Psoas muscle (tissue), 8 donors: Measurements from ENCODE around the gene GYG2. TPM values are rescaled to one million over a fixed set of nuclear protein-coding genes. Genes with fewer than 3 reads are reported as not detected.
"Not testable (repeated sequence)": the region's sequence is repeated elsewhere in the genome, so short reads cannot be mapped to it uniquely, and the experiment has no call there.

Experiments used
- ATAC-seq, 4 donors: fragments of 200-7000 bp; cut with Tn5 transposase; one replicate each; pipeline ENCODE4 v1.9.1; 2020; ENCODE audit warnings: moderate library complexity in 3 of 4, mild to moderate bottlenecking in 2 of 4
- DNase-seq, 2 donors: peaks; one replicate each; pipeline ENCODE4 v3.0.0-alpha.2; 2020
- H3K27ac ChIP-seq: fragments of 200-600 bp; one replicate; pipeline ENCODE4 v1.8.0; 2022
- H3K27me3 ChIP-seq, 3 donors: fragments of 200-600 bp in 1 of 3; one replicate each; pipeline versions ENCODE4 v1.6.1 to v1.8.0; 2013 to 2022; ENCODE audit warnings: low read length in 2 of 3, mild to moderate bottlenecking in 2 of 3, moderate library complexity in 1 of 3; ENCODE audit not compliant: insufficient read depth in 3 of 3
- H3K36me3 ChIP-seq, 2 donors: fragments of 200-600 bp in 1 of 2; one replicate each; pipeline versions ENCODE4 v1.6.1 to v1.8.0; 2013 to 2022; ENCODE audit warnings: low read depth in 1 of 2, mild to moderate bottlenecking in 1 of 2, moderate library complexity in 1 of 2; ENCODE audit not compliant: insufficient read depth in 1 of 2
- H3K4me1 ChIP-seq: fragments of 200-600 bp; one replicate; pipeline ENCODE4 v1.8.0; 2022
- H3K4me3 ChIP-seq: fragments of 200-600 bp; one replicate; pipeline ENCODE4 v1.8.0; 2022; ENCODE audit warnings: mild to moderate bottlenecking
- H3K9me3 ChIP-seq: fragments of 200-600 bp; one replicate; pipeline ENCODE4 v1.8.0; 2022
- CTCF ChIP-seq: fragments of 200-600 bp; IDR thresholded peaks from one replicate; pipeline ENCODE4 v1.8.0; 2022; ENCODE audit warnings: antibody characterized with exemption
- WGBS, 3 donors: extraction: QIAGEN DNeasy Blood & Tissue Kit; methylation state at CpG; one replicate each; pipeline versions ENCODE4 v1.1.6 to v1.1.7; 2013; 5-methylcytosine and 5-hydroxymethylcytosine counted together
- intact Hi-C, 2 donors: fragments of 100-400 bp; cut with DNase I; formaldehyde crosslinking; loops; one replicate each; pipeline versions ENCODE4 v1.11.0 to v1.14.2; 2022
- long read RNA-seq, 2 donors: library from polyadenylated mRNA; unstranded; transcript quantifications; one replicate each; pipeline ENCODE4 v2.0.0, GENCODE V29; 2021
- polyA plus RNA-seq, 3 donors: library from polyadenylated mRNA; stranded (reverse); fragments of 200-250 nt; gene quantifications; one replicate each; pipeline ENCODE4 v1.2.3, GENCODE V29; 2013
- total RNA-seq, 4 donors: library from RNA; stranded (reverse); fragmentation: NEBNext Ultra II Directional in 2 of 4; extraction: Animal tissue kit (Norgen Biotek cat#: 25700) in 2 of 4; gene quantifications; one replicate each; pipeline versions ENCODE4 v1.2.1 to v1.2.4, GENCODE V29; 2021 to 2023
- donor health status: healthy with polysubstance abuse.
- donor health status: DM: no; HTN: no; CAD: no; lungs with moderate emphysema.
- donor health status: Bipolar disorder and iron deficiency.
- donor health status: healthy.
- donor health status: DM: yes; HTN: yes; CAD: no.
- donor health status: DM: no; HTN: no; CAD: no.
- donor health status: DM: no; HTN: no; CAD: no.
- donor health status: DM: yes; HTN: yes; CAD: no.

The GYG2 gene
- total RNA-seq = under 1 TPM in 3 of 4 donors, not detected in 1; 0.42 to 0.69 (median 0.52) TPM
- polyA plus RNA-seq = 1 to 10 TPM in 1 of 3 donors, under 1 TPM in 2; 0.09 to 1.1 (median 0.42) TPM
- long read RNA-seq, donor 1 = 0 reads
- long read RNA-seq, donor 2, partial matches to known transcripts = 0 of 1 reads
- long read RNA-seq, donor 2, other reads (novel, unspliced or antisense) = 1 of 1 reads

DNA sequence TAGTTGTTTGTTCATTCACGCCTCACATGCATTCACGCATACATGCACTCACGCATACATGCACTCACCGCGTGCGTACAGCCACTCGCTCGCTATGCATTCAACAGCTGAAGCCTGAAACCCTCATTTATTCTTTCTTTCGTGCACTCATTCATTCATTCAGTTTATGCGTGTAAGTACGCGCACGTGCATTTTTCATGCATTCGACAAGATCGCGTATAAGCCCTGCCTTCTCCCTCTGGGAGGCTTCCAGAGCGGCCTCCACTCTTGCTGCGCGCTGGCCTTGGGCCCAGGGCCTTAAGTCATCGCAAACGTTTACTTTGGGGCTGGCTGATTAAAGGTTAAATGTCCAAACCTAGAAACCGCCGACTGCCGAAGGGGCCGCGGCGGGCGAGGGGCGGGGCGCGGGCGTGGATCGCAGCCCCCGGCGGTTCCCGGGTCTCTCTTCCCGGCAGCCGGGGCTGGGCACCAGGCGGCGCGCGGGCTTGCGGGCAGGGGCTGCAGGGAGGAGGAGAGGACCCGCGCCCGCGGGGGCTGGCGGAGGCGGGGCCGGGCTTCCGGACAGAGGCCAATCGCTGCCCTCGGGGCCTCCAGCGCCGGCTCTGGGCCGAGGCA, at the start of gene GYG2:
Gene GYG2 (plus strand): TSS at position 587 of the 615 bp plus-strand sequence. CDS start 1,259 bp downstream, outside the sequence.
- H3K36me3 ChIP-seq = no peaks in the 10 kb centered on the region
- no peak within 1 kb of the TSS for H3K4me3 ChIP-seq
- ATAC-seq = no peak
- peaks cover 0 to 52% (median 0%) of the 10 kb centered on the region in 3 donors for H3K27me3 ChIP-seq
- DNase-seq = no peak
- H3K4me1 ChIP-seq = no peaks in the 10 kb centered on the region
- intact Hi-C loops = no loop called here
- TF ChIP-seq CTCF = no peak
- WGBS, 3 donors = 17 to 24% (median 18%) methylated on average over 32 to 51 of the region's 56 CpGs
- no peaks in the 10 kb centered on the region for H3K9me3 ChIP-seq
- no peak within 1 kb of the TSS for H3K27ac ChIP-seq

- ATAC-seq, H3K9me3 ChIP-seq, intact Hi-C loops, H3K4me3 ChIP-seq, H3K36me3 ChIP-seq, H3K4me1 ChIP-seq, H3K27ac ChIP-seq, DNase-seq: not testable (repeated sequence)
- H3K27me3 ChIP-seq = peaks cover 0 to 12% (median 0%) of the 10 kb centered on the region in 3 donors
- WGBS, 3 donors = 51 to 65% (median 58%) methylated on average over 12 of the region's 12 CpGs
Observed at GRCh38 chrX:2780472-2781225, 48.1 kb upstream of the GYG2 start.

- WGBS, 3 donors = 71 to 96% (median 74%) methylated on average over 1 of the region's 1 CpG
- H3K27ac ChIP-seq = no peak overlapping the region
- TF ChIP-seq CTCF = no peak
- intact Hi-C loops = no loop called here
- no peak overlapping the region for H3K4me3 ChIP-seq
- no peak for DNase-seq
- H3K36me3 ChIP-seq = no peaks in the 10 kb centered on the region
- no peak for ATAC-seq
- no peaks in the 10 kb centered on the region for H3K4me1 ChIP-seq
- H3K27me3 ChIP-seq = peaks cover 0 to 12% (median 0%) of the 10 kb centered on the region in 3 donors
- no peaks in the 10 kb centered on the region for H3K9me3 ChIP-seq
Observed at GRCh38 chrX:2781226-2781571, 47.5 kb upstream of the GYG2 start.

- H3K9me3 ChIP-seq = no peaks in the 10 kb centered on the region
- WGBS, 3 donors = 30 to 41% (median 31%) methylated on average over 6 of the region's 6 CpGs
- no peak for DNase-seq
- ATAC-seq = no peak
- no peak overlapping the region for H3K4me3 ChIP-seq
- intact Hi-C loops = no loop called here
- H3K4me1 ChIP-seq = no peaks in the 10 kb centered on the region
- no peaks in the 10 kb centered on the region for H3K36me3 ChIP-seq
- no peak overlapping the region for H3K27ac ChIP-seq
- H3K27me3 ChIP-seq = peaks cover 0 to 12% (median 0%) of the 10 kb centered on the region in 3 donors
- TF ChIP-seq CTCF = no peak
Observed at GRCh38 chrX:2781698-2782097, 47.0 kb upstream of the GYG2 start.

DNA sequence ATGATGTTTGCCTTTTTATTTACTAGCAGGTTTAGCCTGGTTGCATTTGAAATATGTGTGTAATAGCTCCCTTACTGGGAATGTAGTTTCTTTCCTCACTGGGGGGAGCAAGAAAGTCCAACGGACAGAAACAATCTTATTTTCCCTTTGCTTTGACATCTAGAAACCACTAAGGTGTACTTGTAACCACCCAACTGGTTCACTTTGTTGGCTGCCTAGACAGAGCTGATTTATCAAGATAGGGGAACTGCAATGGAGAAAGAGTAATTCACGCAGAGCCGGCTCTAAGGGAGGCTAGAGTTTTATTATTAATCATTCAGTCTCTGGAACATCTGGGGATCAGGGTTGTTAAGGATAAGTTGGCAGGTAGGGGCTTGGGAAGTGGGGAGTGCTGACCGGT, 46.6 kb upstream of the GYG2 start:
- Histone ChIP-seq H3K4me1 (no peaks in the 10 kb centered on the region), H3K36me3 (no peaks in the 10 kb centered on the region), H3K27ac (no peak overlapping the region), H3K4me3 (no peak overlapping the region), H3K27me3 (peaks cover 0 to 9% (median 0%) of the 10 kb centered on the region in 3 donors), H3K9me3 (no peaks in the 10 kb centered on the region)
- DNase-seq = no peak
- WGBS, 3 donors = 46 to 68% (median 52%) methylated on average over 4 of the region's 4 CpGs
- no peak for TF ChIP-seq CTCF
- no peak for ATAC-seq
- intact Hi-C loops = no loop called here
